GM12878 (cell line): Measurements from ENCODE around the gene SLC6A3. TPM values are rescaled to one million over a fixed set of nuclear protein-coding genes. Genes with fewer than 3 reads are reported as not detected.

Source experiments
- ATAC-seq: fragments of 200-7000 bp; cut with Tn5 transposase; 3 replicates; pipeline ENCODE4 v1.9.1; 2020; ENCODE audit warnings: mild to moderate bottlenecking, moderate library complexity
- BruUV-seq: library from RNA; stranded (reverse); fragments of 400-500 nt; replicated peaks from 2 replicates; lab custom pipeline; 2021; lab: Mats Ljungman, UMichigan
- CTCF ChIA-PET: fragments of 300-600 bp; sonication (Branson Sonifier 250); formaldehyde crosslinking; extraction: SDS; loops from one replicate; lab custom pipeline; 2021; ENCODE audit warnings: inconsistent platforms; lab: Yijun Ruan, JAX
- POLR2A ChIA-PET: fragments of 350-600 bp; formaldehyde crosslinking; extraction: SDS; loops from one replicate; lab custom pipeline; 2021; ENCODE audit warnings: inconsistent platforms; lab: Charles Lee
- RAD21 ChIA-PET: fragments of 300-600 bp; sonication (Branson Sonifier 250); formaldehyde crosslinking; loops from one replicate; lab custom pipeline; 2023; ENCODE audit warnings: antibody characterized with exemption; ENCODE audit not compliant: unreplicated experiment; lab: Charles Lee
- SMC1A ChIA-PET: fragments of 300-600 bp; sonication (Branson Sonifier 250); formaldehyde crosslinking; loops from one replicate; lab custom pipeline; 2023; ENCODE audit not compliant: unreplicated experiment, uncharacterized antibody; lab: Charles Lee
- DNase-seq: peaks from one replicate; pipeline ENCODE4 v3.0.0-alpha.2; 2011; ENCODE audit warnings: low read depth, low spot score
- FAIRE-seq: peaks from 3 replicates; lab custom pipeline; 2011; peaks lifted over from hg19 to GRCh38; lab: Jason Lieb, UNC
- H2AFZ ChIP-seq: 2 replicates; pipeline ENCODE4 v1.6.0; 2011; ENCODE audit warnings: low read depth, low read length, control low read depth; ENCODE audit not compliant: control insufficient read depth
- H3K27ac ChIP-seq: 2 replicates; pipeline ENCODE4 v1.5.1; 2011; ENCODE audit warnings: control low read depth; ENCODE audit not compliant: control insufficient read depth, insufficient read depth
- H3K27me3 ChIP-seq, 2 experiments: replicated peaks in 1 of 2; 2 replicates each; pipeline versions ENCODE4 v1.6.0 to v1.6.1; 2011; ENCODE audit warnings: low read length in 1 of 2; ENCODE audit not compliant: control insufficient read depth in 2 of 2, insufficient read depth in 2 of 2
- H3K36me3 ChIP-seq, 2 experiments: 2 replicates each; pipeline ENCODE4 v1.5.1; 2011; ENCODE audit warnings: low read length in 1 of 2; ENCODE audit not compliant: control insufficient read depth in 2 of 2, insufficient read depth in 2 of 2
- H3K4me1 ChIP-seq: 2 replicates; pipeline ENCODE4 v1.6.1; 2011; ENCODE audit warnings: mild to moderate bottlenecking, low read length, moderate library complexity, mixed read lengths; ENCODE audit not compliant: control insufficient read depth, insufficient read depth
- H3K4me2 ChIP-seq: 2 replicates; pipeline ENCODE4 v1.6.0; 2011; ENCODE audit warnings: control low read depth; ENCODE audit not compliant: control insufficient read depth, insufficient read depth
- H3K4me3 ChIP-seq: fragments of 200-600 bp; sonication (generic); 2 replicates; pipeline ENCODE4 v1.5.1; 2016
- H3K79me2 ChIP-seq: 2 replicates; pipeline ENCODE4 v1.6.0; 2011; ENCODE audit warnings: low read length; ENCODE audit not compliant: control insufficient read depth, insufficient read depth
- H3K9ac ChIP-seq: 2 replicates; pipeline ENCODE4 v1.8.0; 2011; ENCODE audit warnings: low read length, control low read depth, mixed read lengths; ENCODE audit not compliant: control insufficient read depth, insufficient read depth
- H3K9me3 ChIP-seq: replicated peaks from 3 replicates; pipeline ENCODE4 v1.5.1; 2011; ENCODE audit warnings: mild to moderate bottlenecking, low read length; ENCODE audit not compliant: control insufficient read depth, insufficient read depth
- H4K20me1 ChIP-seq: 2 replicates; pipeline ENCODE4 v1.6.0; 2011; ENCODE audit not compliant: control insufficient read depth, insufficient read depth
- ATF2 ChIP-seq: IDR thresholded peaks from 2 replicates; pipeline ENCODE4 v1.6.1; 2012; ENCODE audit warnings: low read length, inconsistent platforms
- BCL11A ChIP-seq: IDR thresholded peaks from 2 replicates; pipeline ENCODE4 v1.6.1; 2011; ENCODE audit warnings: low read depth, low read length
- CBFB ChIP-seq: IDR thresholded peaks from 2 replicates; pipeline ENCODE4 v1.6.1; 2016; ENCODE audit warnings: antibody characterized with exemption, low read depth
- CHD2 ChIP-seq: IDR thresholded peaks from 2 replicates; pipeline ENCODE4 v1.6.1; 2011; ENCODE audit warnings: low read depth, low read length, improper control_type of control experiment, borderline replicate concordance
- HDAC6 ChIP-seq: fragments of 200-600 bp; sonication (generic); IDR thresholded peaks from one replicate; pipeline ENCODE4 v1.8.0; 2017; ENCODE audit warnings: antibody characterized with exemption; ENCODE audit not compliant: unreplicated experiment
- MTA2 ChIP-seq: fragments of 450-650 bp; IDR thresholded peaks from 2 replicates; pipeline ENCODE4 v1.6.1; 2016; ENCODE audit warnings: low read depth, mild to moderate bottlenecking, moderate library complexity
- PAX8 ChIP-seq: fragments of 450-650 bp; IDR thresholded peaks from 2 replicates; pipeline ENCODE4 v1.6.1; 2017; ENCODE audit warnings: mild to moderate bottlenecking, moderate library complexity
- POLR2A ChIP-seq: IDR thresholded peaks from 2 replicates; pipeline ENCODE4 v1.6.1; 2011; ENCODE audit warnings: low read depth, mild to moderate bottlenecking, low read length
- POLR2AphosphoS5 ChIP-seq: IDR thresholded peaks from 2 replicates; pipeline ENCODE4 v1.6.1; 2011; ENCODE audit warnings: mild to moderate bottlenecking, low read length, inconsistent platforms
- PRDM15 ChIP-seq: fragments of 450-650 bp; formaldehyde crosslinking; IDR thresholded peaks from 2 replicates; pipeline ENCODE4 v1.4.0; 2020; ENCODE audit warnings: mild to moderate bottlenecking, moderate library complexity
- SREBF1 ChIP-seq: IDR thresholded peaks from 2 replicates; pipeline ENCODE4 v1.6.1; 2012; ENCODE audit warnings: mild to moderate bottlenecking, low read length
- WGBS: methylation state at CpG from one replicate; pipeline ENCODE4 v1.1.6; 2016; ENCODE audit warnings: low lambda C conversion rate; ENCODE audit not compliant: insufficient replicate concordance, insufficient coverage; ENCODE audit errors: missing lambda C conversion rate; 5-methylcytosine and 5-hydroxymethylcytosine counted together
- in situ Hi-C: fragments of 300-500 bp; cut with MboI; formaldehyde crosslinking; loops from 9 replicates; pipeline ENCODE4 v1.14.3; 2018; ENCODE audit warnings: mixed read lengths
- intact Hi-C: fragments of 100-400 bp; cut with micrococcal nuclease; formaldehyde crosslinking; loops from one replicate; pipeline ENCODE4 v1.14.2; 2022; ENCODE audit not compliant: unreplicated experiment
- polyA plus RNA-seq, 11 experiments: library from polyadenylated mRNA; depleted of rRNA in 4 of 11; unstranded in 6 of 11; stranded (reverse) in 5 of 11; fragments of >200 nt; fragmentation: Nextera tagmentation in 4 of 11; fragmentation: Illumina TruSeq in 1 of 11; extraction: Ambion mirVana in 4 of 11; extraction: Trizol in 1 of 11; gene quantifications; 1 replicate in 1 of 11; 2 replicates in 10 of 11; pipeline versions ENCODE4 v1.2.1 to v1.2.3, GENCODE V29; 2011 to 2016; ENCODE audit warnings: inconsistent platforms in 2 of 11, missing spikeins in 2 of 11, low read depth in 1 of 11
- total RNA-seq, 4 experiments: library from RNA; depleted of rRNA in 3 of 4; stranded (reverse); fragments of >200 nt in 3 of 4; fragmentation: Illumina TruSeq in 1 of 4; extraction: Trizol in 1 of 4; gene quantifications; 2 replicates each; pipeline versions ENCODE4 v1.2.1 to v1.2.3, GENCODE V29; 2013 to 2021

Gene SLC6A3
- total and polyA plus RNA-seq, 10 of the 15 experiments (the other 5 are each of a cell fraction or from before 2014, with no cell fraction given), result 0.01 TPM; not detected in 9

GRCh38 chr5:1481266-1481958 lies 36.2 kb upstream of the SLC6A3 start:
- Histone ChIP-seq H3K9me3 (no peaks in the 10 kb centered on the region), H3K36me3 (peaks cover 21 to 41% of the 10 kb centered on the region in 2 experiments), H2AFZ (no peak overlapping the region), H3K4me2 (no peak overlapping the region), H3K4me3 (no peak overlapping the region), H4K20me1 (no peaks in the 10 kb centered on the region), H3K9ac (no peak overlapping the region; the same call in 1 of the 2 replicates), H3K4me1 (peaks cover 42% of the 10 kb centered on the region), H3K27ac (peak overlapping the region; percentile 44), H3K27me3 (no peaks in the 10 kb centered on the region), H3K79me2 (peaks cover 26% of the 10 kb centered on the region)
- TF ChIP-seq POLR2AphosphoS5, result no peak
- TF ChIP-seq POLR2A, result peak; percentile 21; the same call in 1 of the 2 replicates
- ChIA-PET SMC1A (interaction anchor here (1.9 to 3.2 kb wide), 3 partner anchors 8 to 16 kb away, joined by 7 to 18 read pairs (median 16); no protein-coding TSS in a partner anchor), RAD21 (interaction anchor here (1.7 to 3.0 kb wide), 2 partner anchors 8 to 22 kb away, joined by 14 to 18 read pairs; no protein-coding TSS in a partner anchor), POLR2A (interaction anchor here (1.3 to 10.2 kb wide), 2 partner anchors 16 to 41 kb away, joined by 3 to 108 read pairs; no protein-coding TSS in a partner anchor), CTCF (interaction anchor here (1.1 to 5.4 kb wide), 6 partner anchors 10 to 164 kb away, joined by 3 to 43 read pairs (median 8); no protein-coding TSS in a partner anchor)
- 20% methylated on average over 26 of the region's 26 CpGs for WGBS
- intact Hi-C loops, result no loop called here
- DNase-seq (no peak), FAIRE-seq (no peak), ATAC-seq (no peak)
- in situ Hi-C loops, result no loop called here
- BruUV-seq, result no TSS peak

- RAD21 ChIA-PET, result interaction anchor here (0.8 to 3.0 kb wide), 11 partner anchors 9 to 113 kb away, joined by 3 to 18 read pairs (median 4); no protein-coding TSS in a partner anchor
- Histone ChIP-seq H3K36me3 (peaks cover 20 to 42% of the 10 kb centered on the region in 2 experiments), H3K79me2 (peaks cover 20% of the 10 kb centered on the region), H3K9ac (peak overlapping the region; percentile 4; the same call in 1 of the 2 replicates), H2AFZ (no peak overlapping the region), H3K4me3 (no peak overlapping the region), H3K9me3 (no peaks in the 10 kb centered on the region), H3K27me3 (no peaks in the 10 kb centered on the region), H3K4me1 (peaks cover 36% of the 10 kb centered on the region), H3K4me2 (peak overlapping the region; percentile 35; the same call in 1 of the 2 replicates), H4K20me1 (no peaks in the 10 kb centered on the region), H3K27ac (peak overlapping the region; percentile 44)
- in situ Hi-C loops, result no loop called here
- DNase-seq (no peak), ATAC-seq (no peak), FAIRE-seq (no peak)
- TSS peak; percentile 76 for BruUV-seq
- intact Hi-C loops, result no loop called here
- SMC1A ChIA-PET, result interaction anchor here (0.6 to 3.2 kb wide), 13 partner anchors 9 to 164 kb away, joined by 3 to 20 read pairs (median 5); no protein-coding TSS in a partner anchor
- WGBS, result 66% methylated on average over 12 of the region's 12 CpGs
- CTCF ChIA-PET, result interaction anchor here (0.6 to 5.4 kb wide), 24 partner anchors 10 to 164 kb away, joined by 3 to 43 read pairs (median 5); partner anchors contain the start of gene LPCAT1
- POLR2A ChIA-PET, result interaction anchor here (1.0 to 1.8 kb wide), 5 partner anchors 9 to 55 kb away, joined by 3 to 11 read pairs (median 4); no protein-coding TSS in a partner anchor
- TF ChIP-seq PRDM15 (CRISPR knock-in tag) (no peak), SREBF1 (no peak), CHD2 (no peak), ATF2 (no peak), CBFB (no peak), MTA2 (no peak), HDAC6 (no peak), PAX8 (no peak), BCL11A (no peak)
Observed at GRCh38 chr5:1480806-1481205, 35.6 kb upstream of the SLC6A3 start.
